Dermis microvascular lymphatic vessel endothelial cell (primary cell): ENCODE measurements around the gene BNC2. TPM values are rescaled to one million over a fixed set of nuclear protein-coding genes. Genes with fewer than 3 reads are reported as not detected.
"Not testable (repeated sequence)": the region's sequence is repeated elsewhere in the genome, so short reads cannot be mapped to it uniquely, and the experiment has no call there.

Source experiments
- DNase-seq, 2 donors: peaks; one replicate each; pipeline versions ENCODE4 v3.0.0 to v3.0.0-alpha.2; 2010; ENCODE audit warnings: low read depth in 2 of 2
- total RNA-seq: library from RNA; depleted of rRNA; stranded (reverse); fragments of >200 nt; gene quantifications from 2 replicates; pipeline ENCODE4 v1.2.1, GENCODE V29; 2014

Gene BNC2
- total RNA-seq, 1 donor from 2014 or later, result 4.5 TPM

GRCh38 chr9:16543686-16544085, 326.8 kb downstream of the BNC2 start:
- DNase-seq, result peak in 1 of 2 donors; percentile 21

- no peak for DNase-seq
Measured at GRCh38 chr9:16543225-16543624, 327.2 kb downstream of the BNC2 start.

- peak in 1 of 2 donors; percentile 31 for DNase-seq
Measured at GRCh38 chr9:16542290-16542689, 328.2 kb downstream of the BNC2 start.

- peak; percentile 41 to 50 for DNase-seq
Measured at GRCh38 chr9:16540743-16541613, 329.5 kb downstream of the BNC2 start.

GRCh38 chr9:16539626-16540025, 330.8 kb downstream of the BNC2 start:
- DNase-seq, result not testable (repeated sequence)

GRCh38 chr9:16535555-16535954, 334.9 kb downstream of the BNC2 start:
- no peak for DNase-seq

- peak in 1 of 2 donors; percentile 90 for DNase-seq
Measured at GRCh38 chr9:16532681-16533450, 337.6 kb downstream of the BNC2 start.

- DNase-seq, result no peak
Measured at GRCh38 chr9:16532272-16532671, 338.2 kb downstream of the BNC2 start.

GRCh38 chr9:16530669-16531642, 339.5 kb downstream of the BNC2 start:
- DNase-seq, result no peak

GRCh38 chr9:16527573-16527972, 342.9 kb downstream of the BNC2 start:
- no peak for DNase-seq

GRCh38 chr9:16526380-16526779, 344.1 kb downstream of the BNC2 start:
- DNase-seq, result peak in 1 of 2 donors; percentile 90

GRCh38 chr9:16524823-16525222, 345.6 kb downstream of the BNC2 start:
- no peak for DNase-seq

GRCh38 chr9:16524078-16524477, 346.4 kb downstream of the BNC2 start:
- no peak for DNase-seq

- DNase-seq, result peak in 1 of 2 donors; percentile 63
Measured at GRCh38 chr9:16521868-16522411, 348.5 kb downstream of the BNC2 start.

- no peak for DNase-seq
Measured at GRCh38 chr9:16519001-16519400, 351.5 kb downstream of the BNC2 start.

- no peak for DNase-seq
Measured at GRCh38 chr9:16516891-16517290, 353.6 kb downstream of the BNC2 start.

- peak in 1 of 2 donors; percentile 79 for DNase-seq
Measured at GRCh38 chr9:16515879-16516301, 354.6 kb downstream of the BNC2 start.

GRCh38 chr9:16515207-16515606, 355.3 kb downstream of the BNC2 start:
- no peak for DNase-seq

- no peak for DNase-seq
Measured at GRCh38 chr9:16514131-16514530, 356.3 kb downstream of the BNC2 start.

GRCh38 chr9:16512281-16512680, 358.2 kb downstream of the BNC2 start:
- no peak for DNase-seq

- peak; percentile 53 to 56 for DNase-seq
Measured at GRCh38 chr9:16510482-16510881, 360.0 kb downstream of the BNC2 start.
